OCI-LY7 (cell line): Measurements from ENCODE around the gene MISP3. TPM values are rescaled to one million over a fixed set of nuclear protein-coding genes. Genes with fewer than 3 reads are reported as not detected.
A peak's percentile ranks its signal among the peaks of the same experiment; 100 is the strongest.

Source experiments
- BruUV-seq: library from RNA; stranded (reverse); fragments of 400-500 nt; replicated peaks from 2 replicates; lab custom pipeline; 2021; lab: Mats Ljungman, UMichigan
- CTCF ChIA-PET: fragments of 300-600 bp; sonication (Branson Sonifier 250); formaldehyde crosslinking; loops from one replicate; lab custom pipeline; 2022; ENCODE audit warnings: antibody characterized with exemption; ENCODE audit not compliant: unreplicated experiment; lab: Charles Lee
- POLR2A ChIA-PET: fragments of 300-600 bp; sonication (Branson Sonifier 250); formaldehyde crosslinking; loops from one replicate; lab custom pipeline; 2022; ENCODE audit warnings: antibody characterized with exemption; lab: Charles Lee
- DNase-seq: peaks from one replicate; pipeline ENCODE4 v3.0.0-alpha.2; 2015; ENCODE audit warnings: low spot score
- H2AFZ ChIP-seq: fragments of 200-600 bp; sonication (generic), shearing (Covaris generic); 2 replicates; pipeline ENCODE4 v1.6.1; 2014; ENCODE audit warnings: mild to moderate bottlenecking, antibody characterized with exemption, low read length, moderate library complexity
- H3K27ac ChIP-seq: fragments of 200-600 bp; sonication (generic); 2 replicates; pipeline ENCODE4 v1.5.1; 2014; ENCODE audit warnings: mixed run types, low read depth, mild to moderate bottlenecking, moderate library complexity, low read length, inconsistent platforms; ENCODE audit not compliant: poor library complexity, severe bottlenecking
- H3K36me3 ChIP-seq: fragments of 200-600 bp; sonication (generic); 2 replicates; pipeline ENCODE4 v1.6.1; 2014; ENCODE audit warnings: mild to moderate bottlenecking, antibody characterized with exemption, low read length, moderate library complexity, mixed read lengths; ENCODE audit not compliant: insufficient read depth
- H3K4me1 ChIP-seq: fragments of 200-600 bp; sonication (generic); 2 replicates; pipeline ENCODE4 v1.5.1; 2014; ENCODE audit warnings: mild to moderate bottlenecking, low read length; ENCODE audit not compliant: insufficient read depth, poor library complexity, severe bottlenecking
- H3K4me2 ChIP-seq: fragments of 200-600 bp; sonication (generic); 2 replicates; pipeline ENCODE4 v1.6.1; 2014; ENCODE audit warnings: mild to moderate bottlenecking, low read length
- H3K4me3 ChIP-seq: fragments of 200-600 bp; sonication (generic); 2 replicates; pipeline ENCODE4 v1.5.1; 2014; ENCODE audit warnings: mild to moderate bottlenecking, low read depth, low read length; ENCODE audit not compliant: poor library complexity, severe bottlenecking
- H3K79me2 ChIP-seq: fragments of 200-600 bp; sonication (generic); 2 replicates; pipeline ENCODE4 v1.6.1; 2016; ENCODE audit warnings: low read depth, mild to moderate bottlenecking, low read length, moderate library complexity, mixed read lengths; ENCODE audit not compliant: insufficient read depth
- H3K9me2 ChIP-seq: fragments of 200-600 bp; sonication (generic); 2 replicates; pipeline ENCODE4 v1.6.1; 2016; ENCODE audit warnings: mild to moderate bottlenecking, low read length, mixed read lengths; ENCODE audit not compliant: insufficient read depth
- H3K9me3 ChIP-seq: fragments of 200-600 bp; sonication (generic); 2 replicates; pipeline ENCODE4 v1.6.1; 2014; ENCODE audit warnings: mild to moderate bottlenecking, mixed run types, low read length, mixed read lengths
- H4K20me1 ChIP-seq: fragments of 200-600 bp; sonication (generic); 2 replicates; pipeline ENCODE4 v1.6.1; 2014; ENCODE audit warnings: mild to moderate bottlenecking, antibody characterized with exemption, low read length, moderate library complexity, mixed read lengths; ENCODE audit not compliant: insufficient read depth
- CTCF ChIP-seq: fragments of 200-600 bp; sonication (generic); conservative IDR thresholded peaks from 2 replicates; pipeline ENCODE4 v1.5.1; 2014; ENCODE audit warnings: mild to moderate bottlenecking, antibody characterized with exemption, low read length, moderate library complexity, mixed read lengths
- EZH2phosphoT487 ChIP-seq: fragments of 200-600 bp; sonication (generic); IDR thresholded peaks from 2 replicates; pipeline ENCODE4 v1.6.1; 2018; ENCODE audit warnings: low read depth, borderline replicate concordance, mild to moderate bottlenecking, mixed run types, antibody characterized with exemption, low read length, moderate library complexity, mixed read lengths
- intact Hi-C: fragments of 100-400 bp; cut with micrococcal nuclease; formaldehyde crosslinking; loops from one replicate; pipeline ENCODE4 v1.10.0; 2022; ENCODE audit not compliant: unreplicated experiment
- total RNA-seq, 2 experiments: library from RNA; depleted of rRNA in 1 of 2; stranded (reverse); fragments of >200 nt in 1 of 2; shearing (Covaris generic) in 1 of 2; gene quantifications; 2 replicates each; pipeline ENCODE4 v1.2.3, GENCODE V29; 2014 to 2022

MISP3 gene
- total RNA-seq, 2 experiments from 2014 or later: 3.3 to 3.9 TPM

DNA sequence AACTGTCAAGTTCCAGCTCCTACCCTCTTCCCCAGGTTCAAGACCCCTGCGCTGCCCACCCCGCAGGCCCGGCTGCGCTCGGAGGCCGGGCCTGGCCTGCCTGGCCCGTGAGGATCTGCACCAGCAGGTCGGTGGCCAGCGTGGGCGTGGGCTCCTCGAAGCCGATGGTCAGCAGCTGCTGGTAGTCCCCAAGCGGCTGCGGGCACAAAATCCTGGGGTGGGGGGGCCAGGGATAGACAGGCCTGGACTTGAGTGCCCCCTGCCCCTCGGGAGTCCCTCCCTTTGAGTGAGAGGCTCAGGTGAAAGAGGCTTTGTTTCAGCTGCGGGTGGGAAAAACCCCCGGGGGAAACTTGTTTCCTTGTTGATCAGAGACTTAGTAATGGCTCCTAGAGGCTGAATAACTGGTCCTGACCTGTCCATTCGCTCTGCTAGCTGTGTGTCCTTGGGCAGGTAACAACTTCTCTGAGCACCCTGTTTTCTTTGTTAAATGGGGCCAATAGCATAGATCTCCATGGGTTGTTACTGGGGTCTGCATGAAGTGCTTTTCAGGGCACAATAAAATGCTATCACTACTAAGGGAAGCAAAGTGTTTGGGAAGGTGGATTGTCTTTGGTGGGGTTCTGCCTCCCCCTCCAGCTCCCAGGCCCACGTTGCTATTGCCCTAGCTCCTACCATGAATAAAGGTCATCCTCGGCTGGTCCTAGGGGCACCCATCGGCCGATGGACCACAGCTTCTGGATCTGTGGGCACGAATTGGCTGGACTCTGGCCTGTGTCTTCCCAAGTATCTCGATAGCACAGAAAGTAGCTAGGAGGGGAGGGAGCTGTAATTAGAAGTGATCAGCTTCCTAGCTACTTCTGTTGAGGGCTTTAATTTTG lies 9.4 kb downstream of the MISP3 start:
- Histone ChIP-seq H3K9me3 (no peaks in the 10 kb centered on the region), H2AFZ (peak overlapping the region; percentile 74), H3K4me2 (peak overlapping the region; percentile 90), H3K27ac (no peak overlapping the region), H4K20me1 (no peaks in the 10 kb centered on the region), H3K79me2 (no peaks in the 10 kb centered on the region), H3K4me1 (peaks cover 19% of the 10 kb centered on the region), H3K9me2 (no peaks in the 10 kb centered on the region), H3K4me3 (peak overlapping the region; percentile 72), H3K36me3 (peaks cover 20% of the 10 kb centered on the region; the same call in 1 of the 2 replicates)
- POLR2A ChIA-PET: interaction anchor here (1.1 kb wide), 1 partner anchor 130 kb away, joined by 3 read pairs; the partner anchor contains the start of gene DCAF15
- DNase-seq: no peak
- TF ChIP-seq EZH2phosphoT487: no peak
- no peak for TF ChIP-seq CTCF
- no TSS peak for BruUV-seq
- CTCF ChIA-PET: no interaction called here
- intact Hi-C loops: loop anchor here (1.0 kb wide), 1 partner anchor 76 kb away; the partner anchor contains the start of gene RFX1

- no TSS peak for BruUV-seq
- H3K4me2 ChIP-seq: no peak overlapping the region
These were observed 10.0 kb downstream of the MISP3 start for GRCh38 chr19:14082675-14082960.

More at GRCh38 chr19:14082675-14082960, 10.0 kb downstream of the MISP3 start:
- Histone ChIP-seq H3K9me2 (no peaks in the 10 kb centered on the region), H3K9me3 (no peaks in the 10 kb centered on the region), H4K20me1 (no peaks in the 10 kb centered on the region), H3K4me1 (peaks cover 19% of the 10 kb centered on the region), H3K36me3 (peaks cover 25% of the 10 kb centered on the region; the same call in 1 of the 2 replicates), H3K79me2 (no peaks in the 10 kb centered on the region), H3K27ac (no peak overlapping the region), H3K4me3 (no peak overlapping the region), H2AFZ (no peak overlapping the region)
- TF ChIP-seq CTCF (no peak), EZH2phosphoT487 (no peak)
- no peak for DNase-seq
- ChIA-PET POLR2A (no interaction called here), CTCF (no interaction called here)
- intact Hi-C loops: no loop called here
